Thyroid gland (tissue), 4 donors: Measurements from ENCODE around the gene LIMCH1.

ENCODE experiments used
- CTCF ChIP-seq, 6 experiments: fragments of 200-600 bp in 3 of 6; fragments of 450-650 bp in 3 of 6; sonication (generic) in 3 of 6; IDR thresholded peaks; one replicate each; pipeline ENCODE4 v1.5.1; 2016 to 2019; ENCODE audit warnings: antibody characterized with exemption in 6 of 6, mild to moderate bottlenecking in 2 of 6, inconsistent platforms in 1 of 6, moderate library complexity in 1 of 6
- POLR2A ChIP-seq, 2 donors: fragments of 450-650 bp; IDR thresholded peaks; one replicate each; pipeline ENCODE4 v1.6.1; 2017; ENCODE audit warnings: antibody characterized with exemption in 2 of 2, mild to moderate bottlenecking in 2 of 2, moderate library complexity in 1 of 2

GRCh38 chr4:41701983-41702382, 164.0 kb downstream of the LIMCH1 start:
- TF ChIP-seq POLR2A (IDR thresholded peaks at IDR 0.05): no peak
- TF ChIP-seq CTCF (IDR thresholded peaks at IDR 0.05): no peak
